Gastroesophageal sphincter (tissue), 3 donors: ENCODE results near the gene TXNDC9.

Experiments
- CTCF ChIP-seq, 4 experiments: fragments of 200-600 bp in 2 of 4; fragments of 450-650 bp in 2 of 4; sonication (generic) in 1 of 4; IDR thresholded peaks; one replicate each; pipeline ENCODE4 v1.5.1; 2017 to 2019; ENCODE audit warnings: antibody characterized with exemption in 4 of 4, mild to moderate bottlenecking in 2 of 4, moderate library complexity in 2 of 4
- POLR2A ChIP-seq, 2 donors: fragments of 450-650 bp; IDR thresholded peaks; one replicate each; pipeline ENCODE4 v1.6.1; 2017; ENCODE audit warnings: antibody characterized with exemption in 2 of 2, mild to moderate bottlenecking in 2 of 2, moderate library complexity in 1 of 2

GRCh38 chr2:99336804-99337112, 625 bp upstream of the TXNDC9 start:
- TF ChIP-seq CTCF (IDR thresholded peaks at IDR 0.05) (no peak), POLR2A (IDR thresholded peaks at IDR 0.05) (no peak)
